ENCODE data around the gene TPP2.
A peak's percentile ranks its signal among the peaks of the same experiment; 100 is the strongest.

TPP2 gene

GRCh38 chr13:102597029-102597961 lies 509 bp downstream of the TPP2 start:
- DNase-seq, result peak in 3 of 5 donors; percentile 8 to 22 (median 15)

- DNase-seq, result no peak
Observed at GRCh38 chr13:102598061-102598460, 1.3 kb downstream of the TPP2 start.

GRCh38 chr13:102599426-102600012 lies 2.7 kb downstream of the TPP2 start:
- DNase-seq, result peak in 2 of 5 donors; percentile 12 to 24

GRCh38 chr13:102606537-102607309 lies 9.9 kb downstream of the TPP2 start:
- DNase-seq, result no peak

- DNase-seq, result no peak
Observed at GRCh38 chr13:102608974-102609373, 12.2 kb downstream of the TPP2 start.

GRCh38 chr13:102609696-102610095 lies 12.9 kb downstream of the TPP2 start:
- no peak for DNase-seq

- DNase-seq, result no peak
Observed at GRCh38 chr13:102610296-102610895, 13.6 kb downstream of the TPP2 start.

GRCh38 chr13:102617697-102618350 lies 21.0 kb downstream of the TPP2 start:
- DNase-seq, result no peak

GRCh38 chr13:102620516-102620915 lies 23.7 kb downstream of the TPP2 start:
- DNase-seq, result no peak

GRCh38 chr13:102626928-102627327 lies 30.1 kb downstream of the TPP2 start:
- no peak for DNase-seq

- no peak for DNase-seq
Observed at GRCh38 chr13:102628559-102628958, 31.8 kb downstream of the TPP2 start.

GRCh38 chr13:102631198-102631597 lies 34.4 kb downstream of the TPP2 start:
- DNase-seq, result no peak

- no peak for DNase-seq
Observed at GRCh38 chr13:102638741-102639140, 42.0 kb downstream of the TPP2 start.

- no peak for DNase-seq
Observed at GRCh38 chr13:102642029-102642428, 45.2 kb downstream of the TPP2 start.

- DNase-seq, result no peak
Observed at GRCh38 chr13:102642475-102642874, 45.7 kb downstream of the TPP2 start.

GRCh38 chr13:102643656-102644055 lies 46.9 kb downstream of the TPP2 start:
- DNase-seq, result no peak

GRCh38 chr13:102645701-102646100 lies 48.9 kb downstream of the TPP2 start:
- DNase-seq, result no peak

GRCh38 chr13:102648046-102648445 lies 51.3 kb downstream of the TPP2 start:
- DNase-seq, result no peak

- DNase-seq, result no peak
Observed at GRCh38 chr13:102650444-102650843, 53.7 kb downstream of the TPP2 start.

- no peak for DNase-seq
Observed at GRCh38 chr13:102651392-102651791, 54.6 kb downstream of the TPP2 start.

GRCh38 chr13:102651892-102652291 lies 55.1 kb downstream of the TPP2 start:
- DNase-seq, result no peak

GRCh38 chr13:102654756-102655155 lies 58.0 kb downstream of the TPP2 start:
- DNase-seq, result no peak

Measured in T-helper 1 cell (primary cell).